ENCODE measurements around the gene NXPH4. TPM values are rescaled to one million over a fixed set of nuclear protein-coding genes. Genes with fewer than 3 reads are reported as not detected.

NXPH4 gene
- total and polyA plus RNA-seq, 3 experiments from 2014 or later = 0.22 to 0.47 TPM; not detected in 1

- ChIA-PET CTCF (interaction anchor here (1.3 to 13.7 kb wide), 5 partner anchors 10 to 95 kb away, joined by 3 to 274 read pairs (median 6); partner anchors contain the start of gene LRP1), POLR2A (interaction anchor here (0.6 kb wide), 1 partner anchor 19 kb away, joined by 3 read pairs; no protein-coding TSS in a partner anchor)
- Histone ChIP-seq H3K4me1 (ENCODE audit: insufficient read depth, low read length) (peaks cover 39% of the 10 kb centered on the region), H3K27me3 (ENCODE audit: insufficient read depth, low read length, poor library complexity, severe bottlenecking) (peaks cover 81% of the 10 kb centered on the region), H3K27ac (ENCODE audit: low read depth, low read length) (no peak overlapping the region), H3K36me3 (ENCODE audit: insufficient read depth, low read length) (no peaks in the 10 kb centered on the region), H3K9me3 (ENCODE audit: low read length) (no peaks in the 10 kb centered on the region), H3K4me3 (ENCODE audit: low read length) (no peak overlapping the region)
- Mint-ChIP-seq H3K4me3 (peak overlapping the region in 6 of 7 donors; percentile 1 to 61 (median 42)), H3K27me3 (peaks cover 62 to 87% of the 10 kb centered on the region in 2 donors), H3K9me3 (peaks cover 0 to 1% (median 0%) of the 10 kb centered on the region in 5 donors), H3K4me1 (peaks cover 35 to 64% (median 45%) of the 10 kb centered on the region in 3 donors), H3K27ac (peak overlapping the region in 6 of 8 donors; percentile 8 to 79 (median 46)), H3K36me3 (no peaks in the 10 kb centered on the region)
- DNase-seq = peak; percentile 15 to 79 (median 43)
Observed at GRCh38 chr12:57223191-57224165, 6.9 kb downstream of the NXPH4 start.

GRCh38 chr12:57224278-57224972, 7.8 kb downstream of the NXPH4 start:
- CTCF ChIA-PET = interaction anchor here (0.8 to 13.7 kb wide), 4 partner anchors 9 to 96 kb away, joined by 3 to 274 read pairs (median 14); partner anchors contain the start of gene LRP1
- Histone ChIP-seq H3K4me3 (ENCODE audit: low read length) (no peak overlapping the region), H3K4me1 (ENCODE audit: insufficient read depth, low read length) (peaks cover 48% of the 10 kb centered on the region), H3K27me3 (ENCODE audit: insufficient read depth, low read length, poor library complexity, severe bottlenecking) (peaks cover 71% of the 10 kb centered on the region), H3K36me3 (ENCODE audit: insufficient read depth, low read length) (no peaks in the 10 kb centered on the region), H3K27ac (ENCODE audit: low read depth, low read length) (no peak overlapping the region), H3K9me3 (ENCODE audit: low read length) (no peaks in the 10 kb centered on the region)
- no peaks in the 10 kb centered on the region for H3K36me3 Mint-ChIP-seq
- H3K4me1 Mint-ChIP-seq = peaks cover 42 to 71% (median 54%) of the 10 kb centered on the region in 3 donors
- no peak overlapping the region for H3K27ac Mint-ChIP-seq
- H3K9me3 Mint-ChIP-seq = peaks cover 0 to 1% (median 0%) of the 10 kb centered on the region in 5 donors
- H3K4me3 Mint-ChIP-seq = no peak overlapping the region
- peaks cover 54 to 78% of the 10 kb centered on the region in 2 donors for H3K27me3 Mint-ChIP-seq
- no peak for DNase-seq
- POLR2A ChIA-PET = interaction anchor here (0.5 to 1.6 kb wide), 3 partner anchors 10 to 760 kb away, joined by 3 to 5 read pairs (median 4); no protein-coding TSS in a partner anchor

- no peak overlapping the region for H3K4me3 ChIP-seq (ENCODE audit: low read length)
- H3K36me3 ChIP-seq (ENCODE audit: insufficient read depth, low read length) = no peaks in the 10 kb centered on the region
- H3K4me1 ChIP-seq (ENCODE audit: insufficient read depth, low read length) = peaks cover 50% of the 10 kb centered on the region
- H3K27me3 ChIP-seq (ENCODE audit: insufficient read depth, low read length, poor library complexity, severe bottlenecking) = peaks cover 65% of the 10 kb centered on the region
- Mint-ChIP-seq H3K27ac (peak overlapping the region in 4 of 8 donors; percentile 4 to 95 (median 55)), H3K4me3 (peak overlapping the region; percentile 32 to 87 (median 47)), H3K9me3 (peaks cover 0 to 1% (median 0%) of the 10 kb centered on the region in 5 donors), H3K36me3 (peaks cover 0 to 3% (median 0%) of the 10 kb centered on the region in 3 donors), H3K4me1 (peaks cover 46 to 75% (median 61%) of the 10 kb centered on the region in 3 donors), H3K27me3 (peaks cover 49 to 72% of the 10 kb centered on the region in 2 donors)
- ChIA-PET POLR2A (interaction anchor here (0.5 to 1.6 kb wide), 3 partner anchors 11 to 760 kb away, joined by 3 to 5 read pairs (median 4); no protein-coding TSS in a partner anchor), CTCF (interaction anchor here (0.8 to 13.7 kb wide), 5 partner anchors 8 to 97 kb away, joined by 3 to 274 read pairs (median 23); partner anchors contain the start of gene LRP1)
- H3K9me3 ChIP-seq (ENCODE audit: low read length) = no peaks in the 10 kb centered on the region
- no peak overlapping the region for H3K27ac ChIP-seq (ENCODE audit: low read depth, low read length)
- peak; percentile 44 to 69 (median 44) for DNase-seq
Observed at GRCh38 chr12:57224973-57225679, 8.5 kb downstream of the NXPH4 start.

GRCh38 chr12:57225680-57226210, 9.2 kb downstream of the NXPH4 start:
- POLR2A ChIA-PET = interaction anchor here (1.6 kb wide), 1 partner anchor 11 kb away, joined by 3 read pairs; no protein-coding TSS in a partner anchor
- Histone ChIP-seq H3K36me3 (ENCODE audit: insufficient read depth, low read length) (no peaks in the 10 kb centered on the region), H3K4me3 (ENCODE audit: low read length) (no peak overlapping the region), H3K27me3 (ENCODE audit: insufficient read depth, low read length, poor library complexity, severe bottlenecking) (peaks cover 60% of the 10 kb centered on the region), H3K27ac (ENCODE audit: low read depth, low read length) (no peak overlapping the region), H3K9me3 (ENCODE audit: low read length) (no peaks in the 10 kb centered on the region), H3K4me1 (ENCODE audit: insufficient read depth, low read length) (peaks cover 57% of the 10 kb centered on the region)
- H3K9me3 Mint-ChIP-seq = peaks cover 0 to 1% (median 0%) of the 10 kb centered on the region in 5 donors
- CTCF ChIA-PET = interaction anchor here (3.2 to 13.7 kb wide), 2 partner anchors 11 to 15 kb away, joined by 28 to 274 read pairs; a partner anchor contains a TSS
- H3K27ac Mint-ChIP-seq = peak overlapping the region in 3 of 8 donors; percentile 4 to 55 (median 55)
- peaks cover 51 to 78% (median 65%) of the 10 kb centered on the region in 3 donors for H3K4me1 Mint-ChIP-seq
- peaks cover 45 to 68% of the 10 kb centered on the region in 2 donors for H3K27me3 Mint-ChIP-seq
- DNase-seq = no peak
- H3K36me3 Mint-ChIP-seq = peaks cover 0 to 3% (median 3%) of the 10 kb centered on the region in 3 donors
- H3K4me3 Mint-ChIP-seq = peak overlapping the region in 6 of 7 donors; percentile 10 to 74 (median 41)

GRCh38 chr12:57226588-57227314, 10.2 kb downstream of the NXPH4 start:
- Histone ChIP-seq H3K36me3 (ENCODE audit: insufficient read depth, low read length) (no peaks in the 10 kb centered on the region), H3K4me1 (ENCODE audit: insufficient read depth, low read length) (peaks cover 61% of the 10 kb centered on the region), H3K9me3 (ENCODE audit: low read length) (no peaks in the 10 kb centered on the region), H3K27ac (ENCODE audit: low read depth, low read length) (no peak overlapping the region), H3K4me3 (ENCODE audit: low read length) (no peak overlapping the region), H3K27me3 (ENCODE audit: insufficient read depth, low read length, poor library complexity, severe bottlenecking) (peaks cover 50% of the 10 kb centered on the region)
- peaks cover 46 to 77% (median 66%) of the 10 kb centered on the region in 3 donors for H3K4me1 Mint-ChIP-seq
- peak overlapping the region in 2 of 8 donors; percentile 21 to 52 for H3K27ac Mint-ChIP-seq
- DNase-seq = peak in 1 of 5 donors; percentile 10
- peak overlapping the region in 2 of 7 donors; percentile 22 to 65 for H3K4me3 Mint-ChIP-seq
- POLR2A ChIA-PET = interaction anchor here (0.9 kb wide), 1 partner anchor 14 kb away, joined by 5 read pairs; no protein-coding TSS in a partner anchor
- H3K27me3 Mint-ChIP-seq = peaks cover 37 to 57% of the 10 kb centered on the region in 2 donors
- H3K9me3 Mint-ChIP-seq = peaks cover 0 to 1% (median 0%) of the 10 kb centered on the region in 5 donors
- CTCF ChIA-PET = interaction anchor here (3.2 to 13.7 kb wide), 2 partner anchors 12 to 14 kb away, joined by 28 to 274 read pairs; a partner anchor contains a TSS
- peaks cover 0 to 8% (median 3%) of the 10 kb centered on the region in 3 donors for H3K36me3 Mint-ChIP-seq

- ChIA-PET POLR2A (no interaction called here), CTCF (interaction anchor here (3.2 to 13.7 kb wide), 2 partner anchors 13 to 14 kb away, joined by 28 to 274 read pairs; a partner anchor contains a TSS)
- peaks cover 4% of the 10 kb centered on the region for H3K36me3 ChIP-seq (ENCODE audit: insufficient read depth, low read length)
- DNase-seq = no peak
- peaks cover 0 to 16% (median 5%) of the 10 kb centered on the region in 3 donors for H3K36me3 Mint-ChIP-seq
- peaks cover 57% of the 10 kb centered on the region for H3K4me1 ChIP-seq (ENCODE audit: insufficient read depth, low read length)
- H3K27me3 Mint-ChIP-seq = peaks cover 30 to 50% of the 10 kb centered on the region in 2 donors
- peak overlapping the region in 1 of 8 donors; percentile 21 for H3K27ac Mint-ChIP-seq
- no peak overlapping the region for H3K4me3 ChIP-seq (ENCODE audit: low read length)
- H3K4me3 Mint-ChIP-seq = peak overlapping the region in 1 of 7 donors; percentile 0
- no peak overlapping the region for H3K27ac ChIP-seq (ENCODE audit: low read depth, low read length)
- H3K9me3 Mint-ChIP-seq = peaks cover 0 to 1% (median 0%) of the 10 kb centered on the region in 5 donors
- peaks cover 43 to 69% (median 61%) of the 10 kb centered on the region in 3 donors for H3K4me1 Mint-ChIP-seq
- no peaks in the 10 kb centered on the region for H3K9me3 ChIP-seq (ENCODE audit: low read length)
- peaks cover 43% of the 10 kb centered on the region for H3K27me3 ChIP-seq (ENCODE audit: insufficient read depth, low read length, poor library complexity, severe bottlenecking)
Observed at GRCh38 chr12:57227315-57228115, 10.9 kb downstream of the NXPH4 start.

Measured in CD8-positive, alpha-beta memory T cell (primary cell).